Liver (tissue), 9 donors: ENCODE measurements around the gene LYRM2. TPM values are rescaled to one million over a fixed set of nuclear protein-coding genes. Genes with fewer than 3 reads are reported as not detected.

Experiments used
- DNase-seq: peaks from one replicate; pipeline ENCODE4 v3.0.0-alpha.2; 2017; ENCODE audit warnings: low spot score
- H3K27ac ChIP-seq, 2 donors: one replicate each; pipeline ENCODE4 v1.7.0; 2013; ENCODE audit warnings: inconsistent platforms in 2 of 2, low read length in 2 of 2, control low read depth in 1 of 2, low read depth in 1 of 2, mild to moderate bottlenecking in 1 of 2
- H3K27me3 ChIP-seq, 4 donors: one replicate each; pipeline versions ENCODE4 v1.6.1 to v1.7.0; 2013; ENCODE audit warnings: low read length in 3 of 4, inconsistent platforms in 1 of 4, mild to moderate bottlenecking in 1 of 4, moderate library complexity in 1 of 4; ENCODE audit not compliant: control insufficient read depth in 4 of 4, insufficient read depth in 4 of 4
- H3K36me3 ChIP-seq, 4 donors: one replicate each; pipeline versions ENCODE4 v1.6.1 to v1.7.0; 2013; ENCODE audit warnings: low read length in 3 of 4, mild to moderate bottlenecking in 3 of 4, low read depth in 1 of 4, moderate library complexity in 1 of 4; ENCODE audit not compliant: control insufficient read depth in 4 of 4, insufficient read depth in 3 of 4
- H3K4me1 ChIP-seq, 4 donors: one replicate each; pipeline versions ENCODE4 v1.6.1 to v1.7.0; 2013; ENCODE audit warnings: low read length in 3 of 4, mild to moderate bottlenecking in 3 of 4, moderate library complexity in 1 of 4; ENCODE audit not compliant: control insufficient read depth in 4 of 4, insufficient read depth in 4 of 4
- H3K4me3 ChIP-seq, 3 donors: one replicate each; pipeline versions ENCODE4 v1.6.1 to v1.7.0; 2013; ENCODE audit warnings: low read length in 3 of 3, control low read depth in 1 of 3, low read depth in 1 of 3, mild to moderate bottlenecking in 1 of 3
- H3K9ac ChIP-seq, 2 donors: one replicate each; pipeline ENCODE4 v1.7.0; 2013; ENCODE audit warnings: low read length in 2 of 2, mild to moderate bottlenecking in 2 of 2, moderate library complexity in 2 of 2, control low read depth in 1 of 2, low read depth in 1 of 2
- H3K9me3 ChIP-seq, 4 donors: one replicate each; pipeline versions ENCODE4 v1.6.1 to v1.7.0; 2013; ENCODE audit warnings: low read length in 3 of 4; ENCODE audit not compliant: control insufficient read depth in 4 of 4
- EGR1 ChIP-seq, 2 donors: IDR thresholded peaks; 2 replicates each; pipeline ENCODE4 v1.6.1; 2016 to 2018; ENCODE audit warnings: antibody characterized with exemption in 2 of 2, low read depth in 2 of 2
- FOXA1 ChIP-seq: IDR thresholded peaks from 2 replicates; pipeline ENCODE4 v1.6.1; 2016; ENCODE audit warnings: antibody characterized with exemption
- FOXA2 ChIP-seq: IDR thresholded peaks from 2 replicates; pipeline ENCODE4 v1.6.1; 2016; ENCODE audit warnings: antibody characterized with exemption
- GABPA ChIP-seq, 2 donors: IDR thresholded peaks in 1 of 2; conservative IDR thresholded peaks in 1 of 2; 2 replicates each; pipeline ENCODE4 v1.6.1; 2016; ENCODE audit warnings: antibody characterized with exemption in 2 of 2, mild to moderate bottlenecking in 1 of 2, moderate library complexity in 1 of 2
- HNF4A ChIP-seq, 2 donors: conservative IDR thresholded peaks; 2 replicates each; pipeline ENCODE4 v1.6.1; 2016; ENCODE audit warnings: antibody characterized with exemption in 2 of 2, mild to moderate bottlenecking in 2 of 2
- HNF4G ChIP-seq: IDR thresholded peaks from 2 replicates; pipeline ENCODE4 v1.6.1; 2016; ENCODE audit warnings: antibody characterized with exemption
- JUND ChIP-seq, 2 donors: IDR thresholded peaks; 2 replicates each; pipeline ENCODE4 v1.6.1; 2016; ENCODE audit warnings: antibody characterized with exemption in 2 of 2
- NR2F2 ChIP-seq: IDR thresholded peaks from 2 replicates; pipeline ENCODE4 v1.6.1; 2016; ENCODE audit warnings: antibody characterized with exemption
- RAD21 ChIP-seq, 2 donors: IDR thresholded peaks; 2 replicates each; pipeline ENCODE4 v1.6.1; 2016; ENCODE audit warnings: antibody characterized with exemption in 2 of 2, mild to moderate bottlenecking in 2 of 2
- RXRA ChIP-seq, 2 donors: IDR thresholded peaks; 2 replicates each; pipeline ENCODE4 v1.6.1; 2017 to 2018; ENCODE audit warnings: antibody characterized with exemption in 2 of 2, mild to moderate bottlenecking in 1 of 2
- SP1 ChIP-seq: IDR thresholded peaks from 2 replicates; pipeline ENCODE4 v1.6.1; 2018; ENCODE audit warnings: antibody characterized with exemption, mild to moderate bottlenecking
- TAF1 ChIP-seq: conservative IDR thresholded peaks from 2 replicates; pipeline ENCODE4 v1.6.1; 2016; ENCODE audit warnings: antibody characterized with exemption, mild to moderate bottlenecking
- YY1 ChIP-seq: IDR thresholded peaks from 2 replicates; pipeline ENCODE4 v1.6.1; 2016; ENCODE audit warnings: antibody characterized with exemption, mild to moderate bottlenecking
- WGBS: extraction: QIAGEN DNeasy Blood & Tissue Kit; methylation state at CpG from one replicate; pipeline ENCODE4 v1.1.7; 2013; 5-methylcytosine and 5-hydroxymethylcytosine counted together
- polyA plus RNA-seq, 2 donors: library from polyadenylated mRNA; stranded (reverse) in 1 of 2; unstranded in 1 of 2; fragments of 200-250 nt in 1 of 2; fragments of >200 nt in 1 of 2; fragmentation: Nextera tagmentation in 1 of 2; extraction: Ambion mirVana in 1 of 2; gene quantifications; one replicate each; pipeline versions ENCODE4 v1.2.1 to v1.2.3, GENCODE V29; 2013 to 2015
- total RNA-seq, 2 donors: library from RNA; depleted of rRNA; stranded (reverse); fragments of >200 nt; gene quantifications; one replicate each; pipeline ENCODE4 v1.2.3, GENCODE V29; 2014
- TF ChIP-seq, protein P1 (sequence below): IDR thresholded peaks from 2 replicates; pipeline ENCODE4 v1.6.1; 2016; ENCODE audit warnings: antibody characterized with exemption, mild to moderate bottlenecking
- TF ChIP-seq, protein P2 (sequence below): IDR thresholded peaks from 2 replicates; pipeline ENCODE4 v1.6.1; 2016; ENCODE audit warnings: antibody characterized with exemption
- TF ChIP-seq, protein P3 (sequence below): IDR thresholded peaks from 2 replicates; pipeline ENCODE4 v1.6.1; 2016; ENCODE audit warnings: antibody characterized with exemption
- TF ChIP-seq, protein P4 (sequence below): IDR thresholded peaks from 2 replicates; pipeline ENCODE4 v1.6.1; 2016; ENCODE audit warnings: antibody characterized with exemption
- TF ChIP-seq, protein P5 (sequence below): fragments of 150-350 bp; IDR thresholded peaks from 2 replicates; pipeline ENCODE4 v1.5.1; 2017; ENCODE audit warnings: improper control_type of control experiment, low read depth, low read length; ENCODE audit not compliant: missing input control
- donor health status: healthy.
- donor health status: healthy.
- donor health status: healthy.
- donor health status: healthy.
- donor health status: healthy.

The LYRM2 gene
- total and polyA plus RNA-seq, 4 donors = 8.9 to 34.7 (median 12.4) TPM

DNA sequence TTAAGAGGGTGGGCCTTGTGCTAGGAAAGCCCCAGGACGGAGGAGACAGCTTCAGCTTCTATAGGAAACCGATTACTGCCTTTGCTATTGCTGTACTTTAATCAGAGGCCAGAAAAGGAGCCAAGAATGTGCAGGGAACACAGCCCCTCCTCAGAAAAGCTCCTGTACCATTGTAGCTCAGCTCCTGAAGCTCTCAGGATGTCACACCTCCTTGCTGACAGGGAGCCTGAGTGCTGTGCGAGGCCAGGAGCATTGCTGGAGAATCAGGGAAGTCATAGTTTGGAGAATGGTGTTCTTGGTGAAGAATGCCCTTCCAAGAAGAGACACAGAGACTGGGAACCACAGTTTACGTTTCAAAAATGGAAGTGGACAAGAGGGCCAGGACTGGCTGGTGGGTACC lies 46.8 kb downstream of the LYRM2 start:
- no peaks in the 10 kb centered on the region for H3K9me3 ChIP-seq
- WGBS = 93% methylated on average over 4 of the region's 4 CpGs
- no peak for TF ChIP-seq FOXA2
- no peak for TF ChIP-seq FOXA1
- TF ChIP-seq, protein P1, sequence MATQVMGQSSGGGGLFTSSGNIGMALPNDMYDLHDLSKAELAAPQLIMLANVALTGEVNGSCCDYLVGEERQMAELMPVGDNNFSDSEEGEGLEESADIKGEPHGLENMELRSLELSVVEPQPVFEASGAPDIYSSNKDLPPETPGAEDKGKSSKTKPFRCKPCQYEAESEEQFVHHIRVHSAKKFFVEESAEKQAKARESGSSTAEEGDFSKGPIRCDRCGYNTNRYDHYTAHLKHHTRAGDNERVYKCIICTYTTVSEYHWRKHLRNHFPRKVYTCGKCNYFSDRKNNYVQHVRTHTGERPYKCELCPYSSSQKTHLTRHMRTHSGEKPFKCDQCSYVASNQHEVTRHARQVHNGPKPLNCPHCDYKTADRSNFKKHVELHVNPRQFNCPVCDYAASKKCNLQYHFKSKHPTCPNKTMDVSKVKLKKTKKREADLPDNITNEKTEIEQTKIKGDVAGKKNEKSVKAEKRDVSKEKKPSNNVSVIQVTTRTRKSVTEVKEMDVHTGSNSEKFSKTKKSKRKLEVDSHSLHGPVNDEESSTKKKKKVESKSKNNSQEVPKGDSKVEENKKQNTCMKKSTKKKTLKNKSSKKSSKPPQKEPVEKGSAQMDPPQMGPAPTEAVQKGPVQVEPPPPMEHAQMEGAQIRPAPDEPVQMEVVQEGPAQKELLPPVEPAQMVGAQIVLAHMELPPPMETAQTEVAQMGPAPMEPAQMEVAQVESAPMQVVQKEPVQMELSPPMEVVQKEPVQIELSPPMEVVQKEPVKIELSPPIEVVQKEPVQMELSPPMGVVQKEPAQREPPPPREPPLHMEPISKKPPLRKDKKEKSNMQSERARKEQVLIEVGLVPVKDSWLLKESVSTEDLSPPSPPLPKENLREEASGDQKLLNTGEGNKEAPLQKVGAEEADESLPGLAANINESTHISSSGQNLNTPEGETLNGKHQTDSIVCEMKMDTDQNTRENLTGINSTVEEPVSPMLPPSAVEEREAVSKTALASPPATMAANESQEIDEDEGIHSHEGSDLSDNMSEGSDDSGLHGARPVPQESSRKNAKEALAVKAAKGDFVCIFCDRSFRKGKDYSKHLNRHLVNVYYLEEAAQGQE = no peak
- no peak for TF ChIP-seq NR2F2
- TF ChIP-seq, protein P2, sequence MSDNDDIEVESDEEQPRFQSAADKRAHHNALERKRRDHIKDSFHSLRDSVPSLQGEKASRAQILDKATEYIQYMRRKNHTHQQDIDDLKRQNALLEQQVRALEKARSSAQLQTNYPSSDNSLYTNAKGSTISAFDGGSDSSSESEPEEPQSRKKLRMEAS = no peak
- TF ChIP-seq RAD21 (IDR thresholded peaks at IDR 0.05) = no peak
- TF ChIP-seq, protein P3, sequence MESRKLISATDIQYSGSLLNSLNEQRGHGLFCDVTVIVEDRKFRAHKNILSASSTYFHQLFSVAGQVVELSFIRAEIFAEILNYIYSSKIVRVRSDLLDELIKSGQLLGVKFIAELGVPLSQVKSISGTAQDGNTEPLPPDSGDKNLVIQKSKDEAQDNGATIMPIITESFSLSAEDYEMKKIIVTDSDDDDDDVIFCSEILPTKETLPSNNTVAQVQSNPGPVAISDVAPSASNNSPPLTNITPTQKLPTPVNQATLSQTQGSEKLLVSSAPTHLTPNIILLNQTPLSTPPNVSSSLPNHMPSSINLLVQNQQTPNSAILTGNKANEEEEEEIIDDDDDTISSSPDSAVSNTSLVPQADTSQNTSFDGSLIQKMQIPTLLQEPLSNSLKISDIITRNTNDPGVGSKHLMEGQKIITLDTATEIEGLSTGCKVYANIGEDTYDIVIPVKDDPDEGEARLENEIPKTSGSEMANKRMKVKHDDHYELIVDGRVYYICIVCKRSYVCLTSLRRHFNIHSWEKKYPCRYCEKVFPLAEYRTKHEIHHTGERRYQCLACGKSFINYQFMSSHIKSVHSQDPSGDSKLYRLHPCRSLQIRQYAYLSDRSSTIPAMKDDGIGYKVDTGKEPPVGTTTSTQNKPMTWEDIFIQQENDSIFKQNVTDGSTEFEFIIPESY = no peak
- no peak for TF ChIP-seq SP1
- TF ChIP-seq, protein P4, sequence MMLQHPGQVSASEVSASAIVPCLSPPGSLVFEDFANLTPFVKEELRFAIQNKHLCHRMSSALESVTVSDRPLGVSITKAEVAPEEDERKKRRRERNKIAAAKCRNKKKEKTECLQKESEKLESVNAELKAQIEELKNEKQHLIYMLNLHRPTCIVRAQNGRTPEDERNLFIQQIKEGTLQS = no peak
- TF ChIP-seq HNF4G = no peak
- TF ChIP-seq TAF1 = no peak
- no peak for TF ChIP-seq YY1
- no peak for TF ChIP-seq EGR1 (IDR thresholded peaks at IDR 0.05; ENCODE audit: low read depth in 2 of 2)
- no peak for TF ChIP-seq RXRA (IDR thresholded peaks at IDR 0.05)
- no peak for TF ChIP-seq HNF4A (conservative IDR thresholded peaks at IDR 0.05)
- no peak for TF ChIP-seq GABPA (IDR thresholded peaks at IDR 0.05 in 1 of 2, conservative IDR thresholded peaks at IDR 0.05 in 1 of 2)
- no peak for TF ChIP-seq JUND (IDR thresholded peaks at IDR 0.05)
- H3K27ac ChIP-seq = no peak overlapping the region
- no peaks in the 10 kb centered on the region for H3K4me1 ChIP-seq
- no peaks in the 10 kb centered on the region for H3K36me3 ChIP-seq
- no peak overlapping the region for H3K9ac ChIP-seq
- no peaks in the 10 kb centered on the region for H3K27me3 ChIP-seq
- H3K4me3 ChIP-seq = no peak overlapping the region
- DNase-seq = no peak

DNA sequence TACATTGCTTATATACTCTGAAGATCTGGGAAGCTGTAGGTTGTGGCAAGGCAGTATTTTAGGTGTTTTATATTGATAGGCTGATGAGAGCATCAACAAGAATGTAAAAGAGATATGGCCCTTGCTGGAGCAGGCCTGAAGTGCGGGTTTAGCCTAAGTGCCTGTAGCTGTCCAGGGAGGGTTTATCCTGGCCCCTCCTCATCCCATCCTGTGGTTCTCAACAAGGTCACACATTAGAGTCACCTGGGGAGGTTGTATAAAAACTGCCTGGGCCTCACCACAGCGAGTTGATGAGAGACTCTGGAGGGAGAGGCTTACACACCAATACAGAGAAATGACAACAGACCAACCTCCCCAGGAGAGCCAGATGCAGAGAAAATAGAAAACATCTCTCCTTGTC lies 48.4 kb downstream of the LYRM2 start:
- Histone ChIP-seq H3K9ac (no peak overlapping the region), H3K36me3 (no peaks in the 10 kb centered on the region), H3K4me3 (no peak overlapping the region), H3K27ac (no peak overlapping the region), H3K27me3 (no peaks in the 10 kb centered on the region), H3K4me1 (no peaks in the 10 kb centered on the region), H3K9me3 (no peaks in the 10 kb centered on the region)
- 88% methylated on average over 2 of the region's 2 CpGs for WGBS
- DNase-seq = no peak
- TF ChIP-seq, protein P4 = no peak
- no peak for TF ChIP-seq FOXA1
- TF ChIP-seq, protein P1 = no peak
- TF ChIP-seq YY1 = no peak
- TF ChIP-seq SP1 = no peak
- TF ChIP-seq HNF4G = no peak
- TF ChIP-seq, protein P3 = no peak
- no peak for TF ChIP-seq RXRA (IDR thresholded peaks at IDR 0.05)
- TF ChIP-seq RAD21 (IDR thresholded peaks at IDR 0.05) = no peak
- TF ChIP-seq, protein P5, sequence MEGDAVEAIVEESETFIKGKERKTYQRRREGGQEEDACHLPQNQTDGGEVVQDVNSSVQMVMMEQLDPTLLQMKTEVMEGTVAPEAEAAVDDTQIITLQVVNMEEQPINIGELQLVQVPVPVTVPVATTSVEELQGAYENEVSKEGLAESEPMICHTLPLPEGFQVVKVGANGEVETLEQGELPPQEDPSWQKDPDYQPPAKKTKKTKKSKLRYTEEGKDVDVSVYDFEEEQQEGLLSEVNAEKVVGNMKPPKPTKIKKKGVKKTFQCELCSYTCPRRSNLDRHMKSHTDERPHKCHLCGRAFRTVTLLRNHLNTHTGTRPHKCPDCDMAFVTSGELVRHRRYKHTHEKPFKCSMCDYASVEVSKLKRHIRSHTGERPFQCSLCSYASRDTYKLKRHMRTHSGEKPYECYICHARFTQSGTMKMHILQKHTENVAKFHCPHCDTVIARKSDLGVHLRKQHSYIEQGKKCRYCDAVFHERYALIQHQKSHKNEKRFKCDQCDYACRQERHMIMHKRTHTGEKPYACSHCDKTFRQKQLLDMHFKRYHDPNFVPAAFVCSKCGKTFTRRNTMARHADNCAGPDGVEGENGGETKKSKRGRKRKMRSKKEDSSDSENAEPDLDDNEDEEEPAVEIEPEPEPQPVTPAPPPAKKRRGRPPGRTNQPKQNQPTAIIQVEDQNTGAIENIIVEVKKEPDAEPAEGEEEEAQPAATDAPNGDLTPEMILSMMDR = no peak
- no peak for TF ChIP-seq EGR1 (IDR thresholded peaks at IDR 0.05; ENCODE audit: low read depth in 2 of 2)
- TF ChIP-seq NR2F2 = no peak
- TF ChIP-seq JUND (IDR thresholded peaks at IDR 0.05) = no peak
